ENCODE data around the gene TRAF3.

GRCh38 chr14:102833341-102833740 lies 56.1 kb downstream of the TRAF3 start:
- TF ChIP-seq CTCF (IDR thresholded peaks at IDR 0.05; ENCODE audit: insufficient read depth, low read length): no peak
- no peak for TF ChIP-seq POLR2AphosphoS5 (IDR thresholded peaks at IDR 0.05; ENCODE audit: low read depth)

Data from HL-60 (cell line).